ENCODE data around the gene PACS2.

The PACS2 gene

GRCh38 chr14:105423488-105424195, 109.1 kb downstream of the PACS2 start:
- DNase-seq (ENCODE audit: low read depth), result no peak

GRCh38 chr14:105424861-105425260, 110.3 kb downstream of the PACS2 start:
- no peak for DNase-seq (ENCODE audit: low read depth)

- no peak for DNase-seq (ENCODE audit: low read depth)
Observed at GRCh38 chr14:105425823-105426247, 111.3 kb downstream of the PACS2 start.

DNA sequence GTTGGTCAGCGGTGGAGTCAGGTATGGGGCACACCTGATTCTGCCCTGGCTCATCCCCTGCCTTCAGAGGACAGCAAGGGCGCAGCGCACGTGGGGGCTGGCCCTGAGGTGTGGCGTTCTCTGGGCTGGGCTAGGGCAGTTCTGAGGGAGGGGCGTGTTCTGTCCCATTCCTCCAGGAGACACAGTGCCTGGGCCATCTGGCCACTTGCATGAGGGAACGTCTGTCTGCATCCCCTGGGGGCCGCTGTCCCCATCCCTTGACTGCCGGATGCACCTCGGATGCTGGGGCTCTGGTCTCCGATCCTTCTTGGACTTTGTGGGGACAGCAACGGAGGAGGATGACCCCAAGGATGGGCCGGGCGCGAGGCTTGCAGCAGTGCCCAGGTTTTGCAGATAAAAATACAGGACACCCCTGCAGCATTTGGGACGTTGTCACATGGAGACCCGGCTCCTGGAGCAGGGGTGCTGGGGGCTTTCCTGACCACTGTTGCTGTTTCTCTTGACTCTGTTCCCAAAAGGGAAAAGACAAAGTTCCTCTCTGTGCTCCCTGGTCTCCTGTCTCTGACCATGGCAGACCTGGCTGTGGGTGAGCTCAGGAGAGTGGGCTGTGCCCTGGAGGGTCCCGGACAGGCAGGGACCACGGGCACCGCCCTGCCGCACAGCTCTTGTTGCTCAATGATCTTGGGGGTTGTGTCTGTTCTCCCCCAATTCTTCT, 112.0 kb downstream of the PACS2 start:
- no peak for DNase-seq (ENCODE audit: low read depth)

DNA sequence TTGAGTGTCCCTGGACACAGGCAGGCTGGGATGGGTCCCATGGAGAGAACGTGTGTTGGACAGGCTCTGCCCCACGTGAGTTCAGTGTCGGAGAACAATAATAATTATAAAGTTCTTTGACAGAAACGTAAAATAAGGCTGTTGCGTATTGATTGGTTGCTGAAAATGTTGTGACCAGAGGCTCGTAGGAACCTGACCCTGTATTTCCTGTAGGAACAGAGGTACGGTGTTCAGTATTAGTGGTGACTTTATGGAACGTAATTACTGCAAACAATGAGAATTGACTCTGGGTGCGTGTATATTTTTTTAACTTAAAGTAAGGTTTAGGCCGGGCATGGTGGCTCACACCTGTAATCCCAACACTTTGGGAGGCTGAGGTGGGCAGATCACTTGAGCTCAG, 112.9 kb downstream of the PACS2 start:
- no peak for DNase-seq (ENCODE audit: low read depth)

GRCh38 chr14:105427936-105428485, 113.5 kb downstream of the PACS2 start:
- DNase-seq (ENCODE audit: low read depth), result no peak

DNA sequence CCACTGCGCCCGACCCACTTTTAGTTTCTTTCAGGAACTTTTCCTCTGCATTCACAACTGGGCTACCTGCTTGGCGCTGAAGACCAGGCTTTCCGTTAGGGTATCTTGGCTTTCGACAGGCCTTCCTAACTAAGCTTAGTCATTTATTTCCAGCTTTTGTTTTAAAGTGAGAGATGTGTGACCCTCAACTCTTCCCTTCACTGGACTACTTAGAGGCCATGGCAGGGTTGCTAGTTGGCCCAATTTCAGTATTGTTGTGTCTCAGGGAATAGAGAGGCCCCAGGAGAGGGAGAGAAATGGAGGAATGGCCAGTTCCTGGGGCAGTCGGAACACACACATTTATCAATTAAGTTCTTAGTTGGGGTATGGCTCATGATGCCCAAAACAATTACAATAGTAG, 115.5 kb downstream of the PACS2 start:
- no peak for DNase-seq (ENCODE audit: low read depth)

- no peak for DNase-seq (ENCODE audit: low read depth)
Observed at GRCh38 chr14:105430565-105430964, 116.0 kb downstream of the PACS2 start.

GRCh38 chr14:105431256-105431655, 116.7 kb downstream of the PACS2 start:
- DNase-seq (ENCODE audit: low read depth), result no peak

DNA sequence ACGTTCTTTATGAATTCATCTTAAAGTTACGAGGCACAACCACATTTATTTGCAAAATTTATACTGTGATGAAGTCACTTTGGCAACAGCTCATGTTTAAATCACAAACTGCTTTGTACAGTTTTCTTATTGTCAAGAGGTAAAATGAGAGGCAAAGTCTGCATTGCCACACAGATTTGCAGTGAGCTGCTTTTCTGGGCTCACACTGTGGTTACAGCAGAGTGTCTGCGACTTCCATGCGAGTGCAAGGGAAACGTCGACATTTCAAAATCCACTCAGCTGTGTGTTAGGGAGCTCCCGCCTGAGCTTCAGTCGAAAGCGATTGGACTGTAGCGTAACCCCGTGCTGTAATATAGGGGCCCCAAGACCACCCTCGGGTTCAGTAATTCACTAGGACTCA, 118.1 kb downstream of the PACS2 start:
- DNase-seq (ENCODE audit: low read depth), result no peak

- DNase-seq (ENCODE audit: low read depth), result no peak
Observed at GRCh38 chr14:105433161-105433605, 118.6 kb downstream of the PACS2 start.

GRCh38 chr14:105436402-105436801, 121.9 kb downstream of the PACS2 start:
- DNase-seq (ENCODE audit: low read depth), result no peak

GRCh38 chr14:105436891-105437722, 122.6 kb downstream of the PACS2 start:
- no peak for DNase-seq (ENCODE audit: low read depth)

GRCh38 chr14:105437723-105438500, 123.4 kb downstream of the PACS2 start:
- DNase-seq (ENCODE audit: low read depth), result no peak

GRCh38 chr14:105439179-105439578, 124.6 kb downstream of the PACS2 start:
- DNase-seq (ENCODE audit: low read depth), result no peak

DNA sequence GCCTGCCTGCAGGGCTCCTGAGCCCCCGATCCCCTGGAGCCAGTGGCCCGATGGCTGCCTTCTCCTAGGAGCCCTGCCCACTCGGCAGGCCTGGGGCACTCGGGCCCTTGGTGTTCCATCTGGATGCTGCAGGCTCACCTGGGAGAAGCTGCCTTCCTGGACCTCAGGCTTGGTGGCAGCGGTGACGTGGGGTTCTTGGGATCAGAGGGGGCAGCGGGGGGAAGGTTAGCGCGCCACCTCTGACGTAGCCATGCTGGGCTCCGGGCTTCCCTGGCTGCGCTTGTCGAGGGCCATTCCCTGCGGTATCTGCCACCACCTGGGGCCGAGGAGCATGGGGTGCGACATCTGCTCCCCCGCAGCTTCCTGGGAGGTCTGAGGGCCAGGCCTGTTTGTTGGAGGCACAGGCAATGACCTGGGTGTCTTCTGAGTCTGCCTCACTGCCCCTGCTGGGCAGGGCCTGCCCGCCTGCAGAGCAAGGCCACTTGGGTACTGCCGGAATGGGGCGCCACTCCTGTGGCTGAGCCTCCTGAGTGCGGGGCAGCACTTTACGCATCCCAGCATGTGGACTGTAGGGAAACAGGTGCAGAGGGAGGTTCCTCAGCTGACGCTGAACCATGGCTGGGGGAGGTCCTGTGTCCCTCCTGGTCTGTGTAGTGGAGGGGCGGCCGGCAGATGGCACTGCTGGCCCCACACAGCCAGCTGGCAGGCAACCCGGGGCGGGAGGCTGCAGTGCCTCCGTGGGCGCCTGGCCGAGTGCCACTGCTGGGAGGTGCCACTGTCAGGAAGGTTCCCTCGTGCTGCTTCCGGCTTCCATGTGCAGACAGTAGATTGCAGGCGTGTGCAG, 125.4 kb downstream of the PACS2 start:
- no peak for DNase-seq (ENCODE audit: low read depth)

DNA sequence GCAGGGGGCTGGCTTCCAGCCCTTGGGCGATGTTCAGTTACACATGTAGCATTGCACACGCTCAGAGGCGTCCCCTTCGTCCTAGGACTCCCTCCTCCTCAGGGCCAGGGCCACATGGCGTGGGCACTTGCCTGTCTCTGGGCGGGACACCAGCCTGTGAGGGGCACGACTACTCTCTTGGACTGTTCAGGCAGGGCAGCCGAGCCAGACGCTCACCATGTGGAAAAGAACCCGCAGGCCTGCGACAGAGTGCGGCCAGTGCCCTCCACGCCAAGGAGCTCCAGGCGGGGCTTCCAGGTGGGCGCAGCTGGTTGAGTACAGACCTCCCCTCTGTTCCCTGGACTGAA, 126.0 kb downstream of the PACS2 start:
- no peak for DNase-seq (ENCODE audit: low read depth)

GRCh38 chr14:105440992-105441391, 126.4 kb downstream of the PACS2 start:
- DNase-seq (ENCODE audit: low read depth), result no peak

- no peak for DNase-seq (ENCODE audit: low read depth)
Observed at GRCh38 chr14:105442125-105442524, 127.6 kb downstream of the PACS2 start.

GRCh38 chr14:105442834-105443233, 128.3 kb downstream of the PACS2 start:
- no peak for DNase-seq (ENCODE audit: low read depth)

GRCh38 chr14:105444859-105445258, 130.3 kb downstream of the PACS2 start:
- no peak for DNase-seq (ENCODE audit: low read depth)
